ENCODE results near the gene DPF1. TPM values are rescaled to one million over a fixed set of nuclear protein-coding genes. Genes with fewer than 3 reads are reported as not detected.

The DPF1 gene
- total and polyA plus RNA-seq, 2 donors (not counting 1 experiment from before 2014, with no cell fraction given): 0.50 to 1.6 TPM

DNA sequence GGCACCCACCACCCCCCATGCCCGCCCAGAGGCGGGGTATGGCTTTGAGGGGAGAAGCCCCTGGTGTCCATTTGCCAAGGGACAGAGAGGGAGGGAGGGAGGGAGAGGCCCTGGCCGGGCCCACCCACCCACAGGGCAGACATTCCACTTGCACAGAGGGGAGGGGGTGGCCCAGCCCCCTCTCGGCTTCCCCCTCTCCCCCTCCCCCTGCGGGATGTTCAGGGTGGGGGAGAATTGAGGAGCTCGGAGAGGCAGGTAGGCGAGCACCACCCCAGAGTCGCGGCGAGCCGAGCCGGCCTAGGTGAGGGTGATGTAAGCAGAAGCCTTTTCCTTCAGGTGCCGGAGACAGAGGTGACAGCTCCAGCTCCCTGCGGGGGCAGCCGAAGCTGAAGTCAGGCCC is 12.3 kb downstream of the DPF1 start:
- TF ChIP-seq, protein P1, sequence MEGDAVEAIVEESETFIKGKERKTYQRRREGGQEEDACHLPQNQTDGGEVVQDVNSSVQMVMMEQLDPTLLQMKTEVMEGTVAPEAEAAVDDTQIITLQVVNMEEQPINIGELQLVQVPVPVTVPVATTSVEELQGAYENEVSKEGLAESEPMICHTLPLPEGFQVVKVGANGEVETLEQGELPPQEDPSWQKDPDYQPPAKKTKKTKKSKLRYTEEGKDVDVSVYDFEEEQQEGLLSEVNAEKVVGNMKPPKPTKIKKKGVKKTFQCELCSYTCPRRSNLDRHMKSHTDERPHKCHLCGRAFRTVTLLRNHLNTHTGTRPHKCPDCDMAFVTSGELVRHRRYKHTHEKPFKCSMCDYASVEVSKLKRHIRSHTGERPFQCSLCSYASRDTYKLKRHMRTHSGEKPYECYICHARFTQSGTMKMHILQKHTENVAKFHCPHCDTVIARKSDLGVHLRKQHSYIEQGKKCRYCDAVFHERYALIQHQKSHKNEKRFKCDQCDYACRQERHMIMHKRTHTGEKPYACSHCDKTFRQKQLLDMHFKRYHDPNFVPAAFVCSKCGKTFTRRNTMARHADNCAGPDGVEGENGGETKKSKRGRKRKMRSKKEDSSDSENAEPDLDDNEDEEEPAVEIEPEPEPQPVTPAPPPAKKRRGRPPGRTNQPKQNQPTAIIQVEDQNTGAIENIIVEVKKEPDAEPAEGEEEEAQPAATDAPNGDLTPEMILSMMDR (conservative IDR thresholded peaks at IDR 0.05 in 1 of 2, IDR thresholded peaks at IDR 0.05 in 1 of 2; ENCODE audit: low read depth in 1 of 2, low read length in 2 of 2): no peak
- TF ChIP-seq EZH2 (IDR thresholded peaks at IDR 0.05; ENCODE audit: low read length, missing control alignments): no peak
- DNase-seq (ENCODE audit: low read depth in 2 of 2): no peak
- no peaks in the 10 kb centered on the region for H3K9me3 ChIP-seq (ENCODE audit: control insufficient read depth, insufficient read depth, low read depth, low read length)

DNA sequence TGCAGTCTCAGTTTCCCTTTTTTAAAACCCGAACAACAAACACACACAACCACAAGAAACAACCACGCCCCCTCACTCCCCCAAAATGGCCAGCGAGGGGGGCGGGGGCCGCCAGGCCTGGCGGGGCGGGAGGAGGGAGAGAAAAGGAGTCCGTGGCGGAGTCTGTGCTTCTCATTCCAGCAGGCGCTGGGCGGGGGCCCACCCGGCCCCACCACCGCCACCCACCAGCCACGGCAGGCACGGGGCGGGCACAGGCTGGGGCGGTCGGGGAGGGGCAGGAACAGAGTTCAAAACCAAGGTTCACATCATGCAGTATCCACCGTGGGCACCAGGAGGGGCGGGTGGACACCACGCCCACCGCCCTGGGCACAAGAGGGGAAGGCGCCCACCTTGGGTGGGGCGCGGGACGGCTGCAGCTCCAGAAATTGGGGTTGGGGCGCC is 12.9 kb downstream of the DPF1 start:
- no peak overlapping the region for H3K27ac ChIP-seq (ENCODE audit: insufficient read depth, low read length)
- TF ChIP-seq, protein P1 (conservative IDR thresholded peaks at IDR 0.05 in 1 of 2, IDR thresholded peaks at IDR 0.05 in 1 of 2; ENCODE audit: low read depth in 1 of 2, low read length in 2 of 2): peak; percentile 13 to 15
- TF ChIP-seq EZH2 (IDR thresholded peaks at IDR 0.05; ENCODE audit: low read length, missing control alignments): no peak
- H3K4me3 ChIP-seq (replicated peaks in 1 of 4; ENCODE audit: control extremely low read depth in 1 of 4, insufficient read depth in 1 of 4, low read depth in 3 of 4, low read length in 4 of 4): peak overlapping the region in 1 of 4 experiments; percentile 39
- no peak overlapping the region for H2AFZ ChIP-seq (ENCODE audit: low read length)
- no peaks in the 10 kb centered on the region for H3K27me3 ChIP-seq (ENCODE audit: control insufficient read depth, insufficient read depth, low read length)
- H3K4me2 ChIP-seq (ENCODE audit: extremely low read depth, insufficient read depth, low read length): peak overlapping the region; percentile 18
- DNase-seq (ENCODE audit: low read depth in 2 of 2): peak in 1 of 2 donors; percentile 20
- no peak overlapping the region for H3K9ac ChIP-seq (ENCODE audit: insufficient read depth, low read length)
- H3K9me3 ChIP-seq (ENCODE audit: control insufficient read depth, insufficient read depth, low read depth, low read length): no peaks in the 10 kb centered on the region
- H4K20me1 ChIP-seq (ENCODE audit: control insufficient read depth, extremely low read depth, insufficient read depth, low read length): no peaks in the 10 kb centered on the region
- H3K4me1 ChIP-seq (ENCODE audit: control insufficient read depth, extremely low read depth, insufficient read depth, low read length): peaks cover 13% of the 10 kb centered on the region
- no peaks in the 10 kb centered on the region for H3K36me3 ChIP-seq (ENCODE audit: control insufficient read depth, insufficient read depth, low read length)
- no peaks in the 10 kb centered on the region for H3K79me2 ChIP-seq (ENCODE audit: control insufficient read depth, insufficient read depth, low read length)

More for the DNA sequence above, 12.3 kb downstream of the DPF1 start:
- Histone ChIP-seq H4K20me1 (ENCODE audit: control insufficient read depth, extremely low read depth, insufficient read depth, low read length) (no peaks in the 10 kb centered on the region), H3K79me2 (ENCODE audit: control insufficient read depth, insufficient read depth, low read length) (no peaks in the 10 kb centered on the region), H3K4me3 (replicated peaks in 1 of 4; ENCODE audit: control extremely low read depth in 1 of 4, insufficient read depth in 1 of 4, low read depth in 3 of 4, low read length in 4 of 4) (no peak overlapping the region), H3K36me3 (ENCODE audit: control insufficient read depth, insufficient read depth, low read length) (no peaks in the 10 kb centered on the region), H3K27me3 (ENCODE audit: control insufficient read depth, insufficient read depth, low read length) (no peaks in the 10 kb centered on the region), H3K27ac (ENCODE audit: insufficient read depth, low read length) (no peak overlapping the region), H2AFZ (ENCODE audit: low read length) (no peak overlapping the region), H3K4me1 (ENCODE audit: control insufficient read depth, extremely low read depth, insufficient read depth, low read length) (peaks cover 13% of the 10 kb centered on the region), H3K9ac (ENCODE audit: insufficient read depth, low read length) (no peak overlapping the region), H3K4me2 (ENCODE audit: extremely low read depth, insufficient read depth, low read length) (no peak overlapping the region)

DNA sequence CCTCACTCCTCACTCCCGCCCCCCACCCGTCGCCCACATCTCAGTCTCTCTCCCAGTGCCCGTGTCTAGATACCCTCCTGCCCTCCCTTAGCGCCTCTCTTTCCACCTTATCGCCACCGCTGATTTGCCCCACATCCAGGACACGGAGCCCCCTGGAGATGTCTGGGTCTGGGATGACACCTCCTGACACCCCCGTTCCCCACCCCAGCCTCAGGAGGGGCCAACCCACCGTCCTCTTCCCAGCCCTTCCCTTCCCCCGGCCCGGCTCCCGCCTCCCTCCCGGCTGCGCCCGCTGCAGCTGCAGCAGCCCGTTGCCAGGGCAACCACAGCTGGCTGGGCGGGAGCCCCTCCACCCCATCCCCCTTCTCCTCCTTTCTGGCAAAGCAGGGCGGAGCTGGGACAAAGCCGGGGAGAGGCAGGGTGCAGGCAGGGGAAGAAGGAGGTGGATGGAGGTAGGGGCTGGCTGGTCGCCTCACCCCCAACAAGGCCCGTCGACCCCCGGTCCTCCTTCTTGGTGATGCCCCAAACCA is 13.5 kb downstream of the DPF1 start:
- Histone ChIP-seq H3K4me2 (ENCODE audit: extremely low read depth, insufficient read depth, low read length) (peak overlapping the region; percentile 18), H3K36me3 (ENCODE audit: control insufficient read depth, insufficient read depth, low read length) (no peaks in the 10 kb centered on the region), H2AFZ (ENCODE audit: low read length) (no peak overlapping the region), H3K4me3 (replicated peaks in 1 of 4; ENCODE audit: control extremely low read depth in 1 of 4, insufficient read depth in 1 of 4, low read depth in 3 of 4, low read length in 4 of 4) (peak overlapping the region in 3 of 4 experiments; percentile 11 to 45 (median 39)), H4K20me1 (ENCODE audit: control insufficient read depth, extremely low read depth, insufficient read depth, low read length) (no peaks in the 10 kb centered on the region), H3K27me3 (ENCODE audit: control insufficient read depth, insufficient read depth, low read length) (no peaks in the 10 kb centered on the region), H3K9ac (ENCODE audit: insufficient read depth, low read length) (peak overlapping the region; percentile 43), H3K9me3 (ENCODE audit: control insufficient read depth, insufficient read depth, low read depth, low read length) (no peaks in the 10 kb centered on the region), H3K27ac (ENCODE audit: insufficient read depth, low read length) (peak overlapping the region; percentile 54), H3K79me2 (ENCODE audit: control insufficient read depth, insufficient read depth, low read length) (no peaks in the 10 kb centered on the region), H3K4me1 (ENCODE audit: control insufficient read depth, extremely low read depth, insufficient read depth, low read length) (peaks cover 13% of the 10 kb centered on the region)
- TF ChIP-seq, protein P1 (conservative IDR thresholded peaks at IDR 0.05 in 1 of 2, IDR thresholded peaks at IDR 0.05 in 1 of 2; ENCODE audit: low read depth in 1 of 2, low read length in 2 of 2): no peak
- no peak for TF ChIP-seq EZH2 (IDR thresholded peaks at IDR 0.05; ENCODE audit: low read length, missing control alignments)
- peak; percentile 17 to 77 for DNase-seq (ENCODE audit: low read depth in 2 of 2)
